Hindlimb muscle (tissue), 1 donor: ENCODE data around the gene TCFL5. TPM values are rescaled to one million over a fixed set of nuclear protein-coding genes. Genes with fewer than 3 reads are reported as not detected.

Source experiments
- DNase-seq: peaks from one replicate; pipeline ENCODE4 v3.0.0-alpha.2; 2013
- polyA plus RNA-seq: library from polyadenylated mRNA; unstranded; fragments of 120-200 nt; gene quantifications from one replicate; pipeline ENCODE4 v1.2.1, GENCODE V29; 2013; ENCODE audit not compliant: insufficient read length

TCFL5 gene
- polyA plus RNA-seq, 1 donor: 8.8 TPM

GRCh38 chr20:62895539-62895938, 33.9 kb upstream of the TCFL5 start:
- no peak for DNase-seq

- no peak for DNase-seq
Observed at GRCh38 chr20:62894261-62894660, 32.6 kb upstream of the TCFL5 start.

- no peak for DNase-seq
Observed at GRCh38 chr20:62893700-62894099, 32.1 kb upstream of the TCFL5 start.

- DNase-seq: no peak
Observed at GRCh38 chr20:62892348-62893304, 31.0 kb upstream of the TCFL5 start.

GRCh38 chr20:62891111-62891510, 29.5 kb upstream of the TCFL5 start:
- DNase-seq: no peak

GRCh38 chr20:62890444-62890843, 28.8 kb upstream of the TCFL5 start:
- DNase-seq: no peak

GRCh38 chr20:62889871-62890270, 28.2 kb upstream of the TCFL5 start:
- DNase-seq: no peak

GRCh38 chr20:62889411-62889810, 27.8 kb upstream of the TCFL5 start:
- DNase-seq: no peak

GRCh38 chr20:62888910-62889309, 27.3 kb upstream of the TCFL5 start:
- DNase-seq: no peak

- no peak for DNase-seq
Observed at GRCh38 chr20:62888406-62888805, 26.8 kb upstream of the TCFL5 start.

- no peak for DNase-seq
Observed at GRCh38 chr20:62887860-62888239, 26.2 kb upstream of the TCFL5 start.

- no peak for DNase-seq
Observed at GRCh38 chr20:62887152-62887859, 25.7 kb upstream of the TCFL5 start.

GRCh38 chr20:62886709-62887058, 25.1 kb upstream of the TCFL5 start:
- DNase-seq: no peak

GRCh38 chr20:62885896-62886708, 24.5 kb upstream of the TCFL5 start:
- DNase-seq: no peak

- no peak for DNase-seq
Observed at GRCh38 chr20:62885046-62885895, 23.6 kb upstream of the TCFL5 start.

- DNase-seq: no peak
Observed at GRCh38 chr20:62884556-62884955, 22.9 kb upstream of the TCFL5 start.

GRCh38 chr20:62882426-62882825, 20.8 kb upstream of the TCFL5 start:
- DNase-seq: no peak

- DNase-seq: no peak
Observed at GRCh38 chr20:62881662-62882395, 20.2 kb upstream of the TCFL5 start.

GRCh38 chr20:62880935-62881661, 19.5 kb upstream of the TCFL5 start:
- no peak for DNase-seq

GRCh38 chr20:62880147-62880934, 18.7 kb upstream of the TCFL5 start:
- DNase-seq: no peak
